ENCODE results near the gene ANAPC2.

GRCh38 chr9:137191245-137191644, 2.9 kb upstream of the ANAPC2 start:
- TF ChIP-seq CTCF (IDR thresholded peaks at IDR 0.05) (no peak), ZFX (IDR thresholded peaks at IDR 0.05; ENCODE audit: borderline replicate concordance) (no peak)

Data from 22Rv1 (cell line).